ENCODE measurements around the gene DNAJB14. TPM values are rescaled to one million over a fixed set of nuclear protein-coding genes. Genes with fewer than 3 reads are reported as not detected.
A peak's percentile ranks its signal among the peaks of the same experiment; 100 is the strongest.

The DNAJB14 gene
- total and polyA plus RNA-seq, 2 donors (not counting 3 experiments of a cell fraction or from before 2014, with no cell fraction given), result 9.2 to 56.7 TPM

- POLR2A ChIA-PET, result interaction anchor here (1.3 to 1.4 kb wide), 2 partner anchors 51 to 55 kb away, joined by 4 to 8 read pairs; partner anchors contain the start of genes DNAJB14 and H2AZ1
- no peaks in the 10 kb centered on the region for H3K27me3 ChIP-seq (ENCODE audit: control insufficient read depth in 2 of 2, insufficient read depth in 2 of 2, low read length in 2 of 2)
- H3K9me3 ChIP-seq (replicated peaks; ENCODE audit: control insufficient read depth, insufficient read depth, low read length), result no peaks in the 10 kb centered on the region
- no peaks in the 10 kb centered on the region for H3K36me3 ChIP-seq (ENCODE audit: control insufficient read depth in 2 of 2, extremely low read depth in 1 of 2, insufficient read depth in 2 of 2, low read length in 2 of 2)
- peak overlapping the region in 2 of 3 experiments; percentile 57 to 98 for H3K4me3 ChIP-seq (replicated peaks in 1 of 3; ENCODE audit: insufficient read depth in 1 of 3, low read depth in 1 of 3, low read length in 3 of 3)
- H3K4me2 ChIP-seq (ENCODE audit: insufficient read depth, low read length), result peak overlapping the region; percentile 65
- BruUV-seq (replicated peaks), result no TSS peak
- H3K9ac ChIP-seq (replicated peaks; ENCODE audit: extremely low read depth, insufficient read depth, low read length), result no peak overlapping the region
- dilution Hi-C loops (cut with MboI; ENCODE audit: extremely low pct_ligation_motif_present, low sequenced_read_pairs) (no loop called here), intact Hi-C loops (cut with micrococcal nuclease) (loop anchor here (1.0 kb wide), 2 partner anchors 54 to 332 kb away; no protein-coding TSS in a partner anchor)
- H3K79me2 ChIP-seq (ENCODE audit: control insufficient read depth, insufficient read depth, low read length), result peaks cover 37% of the 10 kb centered on the region
- no peak for DNase-seq (ENCODE audit: low read depth, low spot score)
- H2AFZ ChIP-seq (ENCODE audit: low read depth, low read length), result no peak overlapping the region
- CTCF ChIA-PET, result interaction anchor here (0.7 to 1.5 kb wide), 5 partner anchors 10 to 199 kb away, joined by 3 to 10 read pairs (median 4); partner anchors contain the start of gene DNAJB14
- no peak for TF ChIP-seq POLR2AphosphoS5 (IDR thresholded peaks at IDR 0.05; ENCODE audit: insufficient read depth, low read depth, low read length)
- no peak for TF ChIP-seq GATA2 (IDR thresholded peaks at IDR 0.05; ENCODE audit: insufficient read depth, insufficient read length, low read depth, low read length)
- TF ChIP-seq JUN (IDR thresholded peaks at IDR 0.05; ENCODE audit: borderline replicate concordance, insufficient read depth, insufficient read length, low read depth), result no peak
- no peak for TF ChIP-seq MYC (IDR thresholded peaks at IDR 0.05; ENCODE audit: low read depth, low read length)
- TF ChIP-seq EZH2 (IDR thresholded peaks at IDR 0.05; ENCODE audit: borderline replicate concordance, low read depth, low read length, severe bottlenecking), result no peak
- TF ChIP-seq POLR2A (IDR thresholded peaks at IDR 0.05; ENCODE audit: low read depth, low read length), result no peak
- no peak for TF ChIP-seq FOS (IDR thresholded peaks at IDR 0.05; ENCODE audit: borderline replicate concordance, insufficient read depth, low read length)
- TF ChIP-seq, protein P1, sequence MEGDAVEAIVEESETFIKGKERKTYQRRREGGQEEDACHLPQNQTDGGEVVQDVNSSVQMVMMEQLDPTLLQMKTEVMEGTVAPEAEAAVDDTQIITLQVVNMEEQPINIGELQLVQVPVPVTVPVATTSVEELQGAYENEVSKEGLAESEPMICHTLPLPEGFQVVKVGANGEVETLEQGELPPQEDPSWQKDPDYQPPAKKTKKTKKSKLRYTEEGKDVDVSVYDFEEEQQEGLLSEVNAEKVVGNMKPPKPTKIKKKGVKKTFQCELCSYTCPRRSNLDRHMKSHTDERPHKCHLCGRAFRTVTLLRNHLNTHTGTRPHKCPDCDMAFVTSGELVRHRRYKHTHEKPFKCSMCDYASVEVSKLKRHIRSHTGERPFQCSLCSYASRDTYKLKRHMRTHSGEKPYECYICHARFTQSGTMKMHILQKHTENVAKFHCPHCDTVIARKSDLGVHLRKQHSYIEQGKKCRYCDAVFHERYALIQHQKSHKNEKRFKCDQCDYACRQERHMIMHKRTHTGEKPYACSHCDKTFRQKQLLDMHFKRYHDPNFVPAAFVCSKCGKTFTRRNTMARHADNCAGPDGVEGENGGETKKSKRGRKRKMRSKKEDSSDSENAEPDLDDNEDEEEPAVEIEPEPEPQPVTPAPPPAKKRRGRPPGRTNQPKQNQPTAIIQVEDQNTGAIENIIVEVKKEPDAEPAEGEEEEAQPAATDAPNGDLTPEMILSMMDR (IDR thresholded peaks at IDR 0.05; ENCODE audit: extremely low read depth in 1 of 2, insufficient read depth in 1 of 2, low read depth in 1 of 2, low read length in 2 of 2), result no peak
- TF ChIP-seq, protein P2, sequence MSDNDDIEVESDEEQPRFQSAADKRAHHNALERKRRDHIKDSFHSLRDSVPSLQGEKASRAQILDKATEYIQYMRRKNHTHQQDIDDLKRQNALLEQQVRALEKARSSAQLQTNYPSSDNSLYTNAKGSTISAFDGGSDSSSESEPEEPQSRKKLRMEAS (IDR thresholded peaks at IDR 0.05; ENCODE audit: insufficient read depth, insufficient read length), result no peak
- peaks cover 16% of the 10 kb centered on the region for H3K4me1 ChIP-seq (ENCODE audit: control insufficient read depth, extremely low read depth, insufficient read depth, low read length)
- no peaks in the 10 kb centered on the region for H4K20me1 ChIP-seq (replicated peaks; ENCODE audit: control insufficient read depth, extremely low read depth, insufficient read depth, low read length)
- no peak overlapping the region for H3K27ac ChIP-seq (ENCODE audit: insufficient read depth, low read depth, low read length)
- FAIRE-seq, result no peak
- H3K9me1 ChIP-seq (replicated peaks; ENCODE audit: control insufficient read depth, extremely low read depth, insufficient read depth, low read length), result no peaks in the 10 kb centered on the region
Observed at GRCh38 chr4:99894998-99895397, 51.4 kb downstream of the DNAJB14 start.

All from endothelial cell of umbilical vein (primary cell).